ENCODE results near the gene QSOX2.

Gene QSOX2

GRCh38 chr9:136204838-136205706 is 40.5 kb downstream of the QSOX2 start, which contains the start of gene LHX3:
Gene LHX3 (minus strand): TSS chr9:136205128. CDS start chr9:136205012, 116 bp downstream.
- no peak for DNase-seq
- Histone ChIP-seq H4K20me1 (ENCODE audit: insufficient read depth, low read length) (no peaks in the 10 kb centered on the region; the same call in 1 of the 2 replicates), H2AFZ (ENCODE audit: low read length) (no peak within 1 kb of the TSS), H3K4me1 (ENCODE audit: low read length) (no peaks in the 10 kb centered on the region), H3K9me2 (replicated peaks; ENCODE audit: insufficient read depth, low read length) (no peaks in the 10 kb centered on the region), H3K27me3 (replicated peaks; ENCODE audit: insufficient read depth, low read length) (peaks cover 39% of the 10 kb centered on the region), H3K79me2 (ENCODE audit: low read length) (no peaks in the 10 kb centered on the region), H3K36me3 (replicated peaks; ENCODE audit: insufficient read depth, low read length) (no peaks in the 10 kb centered on the region), H3K9ac (ENCODE audit: low read length) (no peak within 1 kb of the TSS), H3K4me2 (ENCODE audit: low read depth, low read length) (no peak within 1 kb of the TSS), H3K9me3 (replicated peaks; ENCODE audit: insufficient read depth, low read length) (no peaks in the 10 kb centered on the region), H3K27ac (ENCODE audit: low read length) (no peak within 1 kb of the TSS), H3F3A (ENCODE audit: insufficient read depth, low read length) (no peaks in the 10 kb centered on the region), H3K4me3 (ENCODE audit: low read length) (no peak within 1 kb of the TSS)
- TF ChIP-seq CTCF (IDR thresholded peaks at IDR 0.05; ENCODE audit: low read length), result no peak
- no peak for TF ChIP-seq EZH2 (optimal IDR thresholded peaks at IDR 0.05; ENCODE audit: low read depth, low read length)
- no peak for TF ChIP-seq EZH2phosphoT487 (IDR thresholded peaks at IDR 0.05; ENCODE audit: low read length)

- H3K27me3 ChIP-seq (replicated peaks; ENCODE audit: insufficient read depth, low read length), result peaks cover 47% of the 10 kb centered on the region
Measured at GRCh38 chr9:136204145-136204805, 41.3 kb downstream of the QSOX2 start.

More at GRCh38 chr9:136204145-136204805, 41.3 kb downstream of the QSOX2 start:
- Histone ChIP-seq H3K36me3 (replicated peaks; ENCODE audit: insufficient read depth, low read length) (no peaks in the 10 kb centered on the region), H3K79me2 (ENCODE audit: low read length) (no peaks in the 10 kb centered on the region), H4K20me1 (ENCODE audit: insufficient read depth, low read length) (no peaks in the 10 kb centered on the region; the same call in 1 of the 2 replicates), H3K4me1 (ENCODE audit: low read length) (no peaks in the 10 kb centered on the region), H3K4me2 (ENCODE audit: low read depth, low read length) (no peak overlapping the region), H3K9me2 (replicated peaks; ENCODE audit: insufficient read depth, low read length) (no peaks in the 10 kb centered on the region), H3K9ac (ENCODE audit: low read length) (no peak overlapping the region), H3K9me3 (replicated peaks; ENCODE audit: insufficient read depth, low read length) (no peaks in the 10 kb centered on the region), H3K27ac (ENCODE audit: low read length) (no peak overlapping the region), H3F3A (ENCODE audit: insufficient read depth, low read length) (no peaks in the 10 kb centered on the region), H2AFZ (ENCODE audit: low read length) (no peak overlapping the region), H3K4me3 (ENCODE audit: low read length) (no peak overlapping the region)
- no peak for DNase-seq
- TF ChIP-seq EZH2phosphoT487 (IDR thresholded peaks at IDR 0.05; ENCODE audit: low read length), result no peak
- TF ChIP-seq CTCF (IDR thresholded peaks at IDR 0.05; ENCODE audit: low read length), result no peak
- no peak for TF ChIP-seq EZH2 (optimal IDR thresholded peaks at IDR 0.05; ENCODE audit: low read depth, low read length)
